IMR-90 (cell line): Measurements from ENCODE around the gene MTR. TPM values are rescaled to one million over a fixed set of nuclear protein-coding genes. Genes with fewer than 3 reads are reported as not detected.

Experiments
- ATAC-seq: fragments of 200-7000 bp; cut with Tn5 transposase; 2 replicates; pipeline ENCODE4 v1.9.1; 2020; ENCODE audit warnings: low read depth, mild to moderate bottlenecking, moderate library complexity
- BruUV-seq: library from RNA; stranded (reverse); fragments of 400-500 nt; replicated peaks from 2 replicates; lab custom pipeline; 2021; lab: Mats Ljungman, UMichigan
- CTCF ChIA-PET: fragments of 300-600 bp; formaldehyde crosslinking; extraction: SDS; loops from one replicate; lab custom pipeline; 2021; ENCODE audit warnings: antibody characterized with exemption; lab: Yijun Ruan, JAX
- POLR2A ChIA-PET: fragments of 300-600 bp; sonication (Branson Sonifier 250); formaldehyde crosslinking; loops from one replicate; lab custom pipeline; 2022; ENCODE audit warnings: antibody characterized with exemption; ENCODE audit not compliant: unreplicated experiment; lab: Charles Lee
- DNase-seq: peaks from one replicate; pipeline ENCODE4 v3.0.0; 2013
- H2AFZ ChIP-seq: replicated peaks from 2 replicates; pipeline ENCODE3; 2013; ENCODE audit warnings: low read length, mild to moderate bottlenecking; ENCODE audit not compliant: poor library complexity
- H2AK5ac ChIP-seq: 2 replicates; pipeline ENCODE4 v1.6.1; 2013; ENCODE audit warnings: low read depth, low read length, inconsistent platforms
- H2AK9ac ChIP-seq: replicated peaks from 2 replicates; pipeline ENCODE3; 2013; ENCODE audit warnings: mild to moderate bottlenecking, low read depth, low read length, moderate library complexity; ENCODE audit not compliant: poor library complexity
- H2BK120ac ChIP-seq: 2 replicates; pipeline ENCODE4 v1.6.1; 2013; ENCODE audit warnings: low read depth, low read length, inconsistent platforms
- H2BK15ac ChIP-seq: 3 replicates; pipeline ENCODE4 v1.6.1; 2013; ENCODE audit warnings: low read depth, low read length, inconsistent platforms
- H2BK20ac ChIP-seq: 2 replicates; pipeline ENCODE4 v1.6.1; 2013; ENCODE audit warnings: low read depth, mild to moderate bottlenecking, inconsistent platforms, low read length, moderate library complexity
- H2BK5ac ChIP-seq: 2 replicates; pipeline ENCODE4 v1.6.1; 2013; ENCODE audit warnings: mild to moderate bottlenecking, low read depth, low read length, inconsistent platforms; ENCODE audit not compliant: poor library complexity, severe bottlenecking
- H3K14ac ChIP-seq: replicated peaks from 2 replicates; pipeline ENCODE4 v1.6.1; 2013; ENCODE audit warnings: low read depth, low read length, inconsistent platforms
- H3K18ac ChIP-seq: 2 replicates; pipeline ENCODE4 v1.6.1; 2013; ENCODE audit warnings: low read depth, low read length, control low read depth
- H3K23ac ChIP-seq: 2 replicates; pipeline ENCODE4 v1.6.1; 2013; ENCODE audit warnings: low read depth, low read length, inconsistent platforms
- H3K27ac ChIP-seq: 2 replicates; pipeline ENCODE4 v1.5.1; 2013; ENCODE audit warnings: mild to moderate bottlenecking, control low read depth, low read length; ENCODE audit not compliant: insufficient read depth
- H3K27me3 ChIP-seq: 2 replicates; pipeline ENCODE4 v1.6.1; 2013; ENCODE audit warnings: low read length; ENCODE audit not compliant: control insufficient read depth, insufficient read depth
- H3K36me3 ChIP-seq: 2 replicates; pipeline ENCODE4 v1.6.1; 2013; ENCODE audit warnings: low read length, mixed read lengths; ENCODE audit not compliant: control insufficient read depth, insufficient read depth
- H3K4ac ChIP-seq: 2 replicates; pipeline ENCODE4 v1.6.1; 2013; ENCODE audit warnings: low read depth, low read length, inconsistent platforms
- H3K4me1 ChIP-seq: 2 replicates; pipeline ENCODE4 v1.6.1; 2013; ENCODE audit warnings: low read length, mixed read lengths; ENCODE audit not compliant: control insufficient read depth, insufficient read depth
- H3K4me2 ChIP-seq: 2 replicates; pipeline ENCODE4 v1.6.1; 2013; ENCODE audit warnings: low read depth, mild to moderate bottlenecking, control low read depth, low read length, moderate library complexity
- H3K4me3 ChIP-seq: 2 replicates; pipeline ENCODE4 v1.5.1; 2013; ENCODE audit warnings: low read depth, mild to moderate bottlenecking, control low read depth, low read length, moderate library complexity; ENCODE audit not compliant: insufficient read depth
- H3K56ac ChIP-seq: 2 replicates; pipeline ENCODE4 v1.6.1; 2013; ENCODE audit warnings: low read length, inconsistent platforms; ENCODE audit not compliant: insufficient read depth; ENCODE audit errors: extremely low read depth
- H3K79me1 ChIP-seq, 2 experiments: 2 replicates each; pipeline ENCODE4 v1.6.1; 2013; ENCODE audit warnings: low read length in 2 of 2, inconsistent platforms in 1 of 2, low read depth in 1 of 2
- H3K9ac ChIP-seq: 2 replicates; pipeline ENCODE4 v1.6.1; 2013; ENCODE audit warnings: low read depth, low read length, control low read depth
- H3K9me1 ChIP-seq: 2 replicates; pipeline ENCODE4 v1.6.1; 2013; ENCODE audit warnings: low read length, inconsistent platforms; ENCODE audit not compliant: insufficient read depth
- H3K9me3 ChIP-seq: 2 replicates; pipeline ENCODE4 v1.6.1; 2013; ENCODE audit warnings: low read length; ENCODE audit not compliant: control insufficient read depth, insufficient read depth
- H4K20me1 ChIP-seq: 2 replicates; pipeline ENCODE4 v1.6.1; 2013; ENCODE audit warnings: low read length, inconsistent platforms; ENCODE audit not compliant: insufficient read depth
- H4K5ac ChIP-seq: 2 replicates; pipeline ENCODE4 v1.6.1; 2013; ENCODE audit warnings: mild to moderate bottlenecking, low read depth, low read length, control low read depth
- H4K8ac ChIP-seq, 2 experiments: 2 replicates each; pipeline ENCODE4 v1.6.1; 2013; ENCODE audit warnings: low read depth in 2 of 2, low read length in 2 of 2, control low read depth in 1 of 2, inconsistent platforms in 1 of 2
- H4K91ac ChIP-seq: 2 replicates; pipeline ENCODE4 v1.6.1; 2013; ENCODE audit warnings: low read depth, low read length, inconsistent platforms; ENCODE audit not compliant: insufficient read depth
- CTCF ChIP-seq: conservative IDR thresholded peaks from 2 replicates; pipeline ENCODE4 v1.5.1; 2012; ENCODE audit warnings: mild to moderate bottlenecking, low read depth, low read length, improper control_type of control experiment
- MXI1 ChIP-seq: IDR thresholded peaks from 2 replicates; pipeline ENCODE4 v1.6.1; 2012; ENCODE audit warnings: low read depth, mild to moderate bottlenecking, low read length, moderate library complexity, borderline replicate concordance
- POLR2A ChIP-seq: IDR thresholded peaks from 2 replicates; pipeline ENCODE4 v1.6.1; 2012; ENCODE audit warnings: mild to moderate bottlenecking, low read depth, low read length
- whole genome bisulfite sequencing, 2 experiments: methylation state at CpG; one replicate each; pipeline versions ENCODE4 v1.1.5 to v1.1.7; 2013; ENCODE audit warnings: missing lambda C conversion rate in 2 of 2; ENCODE audit not compliant: insufficient read length in 1 of 2; ENCODE audit errors: extremely low coverage in 2 of 2; 5-methylcytosine and 5-hydroxymethylcytosine counted together
- dilution Hi-C: fragments of 300-500 bp; cut with HindIII; formaldehyde crosslinking; loops from one replicate; pipeline ENCODE4 v1.14.3; 2018; ENCODE audit warnings: low sequenced_read_pairs; ENCODE audit not compliant: unreplicated experiment
- in situ Hi-C: fragments of 300-500 bp; cut with MboI; formaldehyde crosslinking; loops from 3 replicates; pipeline ENCODE4 v1.14.3; 2019; ENCODE audit warnings: low sequenced_read_pairs, inconsistent platforms, mixed read lengths
- intact Hi-C: fragments of 100-400 bp; cut with micrococcal nuclease; formaldehyde crosslinking; loops from 2 replicates; pipeline ENCODE4 v1.10.0; 2022
- polyA plus RNA-seq, 3 experiments: library from polyadenylated mRNA; depleted of rRNA; stranded (reverse); fragments of >200 nt; gene quantifications; 2 replicates each; pipeline ENCODE4 v1.2.3, GENCODE V29; 2012; ENCODE audit warnings: low replicate concordance in 1 of 3
- total RNA-seq: library from RNA; depleted of rRNA; stranded (reverse); fragments of >200 nt; gene quantifications from 2 replicates; pipeline ENCODE4 v1.2.3, GENCODE V29; 2012

The MTR gene
- total and polyA plus RNA-seq, 2 of the 4 experiments (the other 2 are of a cell fraction) = 7.7 to 31.0 TPM

DNA sequence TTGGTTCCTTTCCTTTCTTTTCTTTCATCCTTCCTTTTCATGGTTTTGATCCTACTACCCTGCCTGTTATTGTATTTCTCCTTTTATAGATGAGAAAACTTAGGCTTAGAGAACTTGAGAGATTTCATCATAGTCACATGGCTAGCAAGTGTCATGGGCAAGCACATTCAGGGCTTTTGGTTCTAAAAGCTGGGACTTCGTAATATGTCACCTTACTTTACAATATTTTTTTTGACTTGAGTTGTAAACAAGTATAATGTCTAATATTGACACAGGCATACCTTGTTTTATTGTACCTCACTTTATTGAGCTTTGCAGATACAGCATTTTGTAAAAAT is 70.7 kb downstream of the MTR start:
- no peaks in the 10 kb centered on the region for H3K9me3 ChIP-seq
- H2BK5ac ChIP-seq = no peak overlapping the region
- H3K27me3 ChIP-seq = no peaks in the 10 kb centered on the region
- no TSS peak for BruUV-seq
- H3K18ac ChIP-seq = no peak overlapping the region
- H2BK15ac ChIP-seq = no peak overlapping the region
- H3K23ac ChIP-seq = no peak overlapping the region
- H4K5ac ChIP-seq = no peak overlapping the region
- ATAC-seq = no peak
- H4K91ac ChIP-seq = no peak overlapping the region
- dilution Hi-C loops = no loop called here
- H3K9me1 ChIP-seq = no peaks in the 10 kb centered on the region
- CTCF ChIA-PET = no interaction called here
- H3K4me3 ChIP-seq = no peak overlapping the region
- H2AK9ac ChIP-seq = no peak overlapping the region
- no CpG with 5 or more reads among the region's 1 CpG for WGBS, 2 experiments
- H2AK5ac ChIP-seq = no peak overlapping the region
- H3K4ac ChIP-seq = no peak overlapping the region
- no peak overlapping the region for H2AFZ ChIP-seq
- intact Hi-C loops = loop anchor here (5.0 kb wide), 1 partner anchor 68 kb away; the partner anchor contains the start of gene MTR
- no peaks in the 10 kb centered on the region for H3K4me1 ChIP-seq
- H2BK20ac ChIP-seq = no peak overlapping the region
- H3K36me3 ChIP-seq = peaks cover 11% of the 10 kb centered on the region
- no peak overlapping the region for H3K56ac ChIP-seq
- POLR2A ChIA-PET = no interaction called here
- H3K79me1 ChIP-seq = no peaks in the 10 kb centered on the region
- H3K14ac ChIP-seq = no peak overlapping the region
- H4K8ac ChIP-seq = no peak overlapping the region
- no peak for DNase-seq
- TF ChIP-seq CTCF (no peak), POLR2A (no peak), MXI1 (no peak)
- no peak overlapping the region for H3K27ac ChIP-seq
- no peak overlapping the region for H2BK120ac ChIP-seq
- in situ Hi-C loops = no loop called here
- no peaks in the 10 kb centered on the region for H4K20me1 ChIP-seq
- no peak overlapping the region for H3K4me2 ChIP-seq
- no peak overlapping the region for H3K9ac ChIP-seq
